Keratinocyte (primary cell): ENCODE results near the gene EPHA1. TPM values are rescaled to one million over a fixed set of nuclear protein-coding genes. Genes with fewer than 3 reads are reported as not detected.

Experiments used
- DNase-seq: peaks from one replicate; pipeline ENCODE4 v3.0.0-alpha.2; 2011; ENCODE audit warnings: low read depth, missing footprints, low spot score
- FAIRE-seq: peaks from 2 replicates; lab custom pipeline; 2011; peaks lifted over from hg19 to GRCh38; lab: Jason Lieb, UNC
- H2AFZ ChIP-seq: 2 replicates; pipeline ENCODE4 v1.6.0; 2012; ENCODE audit warnings: low read length, control low read depth, inconsistent platforms; ENCODE audit not compliant: control insufficient read depth
- H3K27ac ChIP-seq: 2 replicates; pipeline ENCODE4 v1.5.1; 2011; ENCODE audit warnings: low read length; ENCODE audit not compliant: control insufficient read depth, insufficient read depth
- H3K27me3 ChIP-seq: 3 replicates; pipeline ENCODE4 v1.6.0; 2011; ENCODE audit warnings: low read length; ENCODE audit not compliant: control insufficient read depth, insufficient read depth; ENCODE audit errors: extremely low read depth
- H3K36me3 ChIP-seq, 2 experiments: 2 replicates in 1 of 2; 3 replicates in 1 of 2; pipeline ENCODE4 v1.5.1; 2011; ENCODE audit warnings: low read length in 2 of 2, mild to moderate bottlenecking in 1 of 2; ENCODE audit not compliant: control insufficient read depth in 2 of 2, insufficient read depth in 2 of 2; ENCODE audit errors: extremely low read depth in 1 of 2
- H3K4me1 ChIP-seq: 3 replicates; pipeline ENCODE4 v1.5.1; 2011; ENCODE audit warnings: low read length; ENCODE audit not compliant: control insufficient read depth, insufficient read depth; ENCODE audit errors: extremely low read depth
- H3K4me2 ChIP-seq: 3 replicates; pipeline ENCODE4 v1.6.0; 2011; ENCODE audit warnings: low read depth, low read length; ENCODE audit not compliant: control insufficient read depth, insufficient read depth; ENCODE audit errors: extremely low read depth
- H3K4me3 ChIP-seq, 3 experiments: fragments of 200-600 bp in 1 of 3; sonication (generic) in 1 of 3; 2 replicates in 2 of 3; 3 replicates in 1 of 3; pipeline ENCODE4 v1.5.1; 2011 to 2016; ENCODE audit warnings: low read length in 3 of 3, mild to moderate bottlenecking in 3 of 3, control low read depth in 2 of 3, inconsistent platforms in 1 of 3, low read depth in 1 of 3, mixed read lengths in 1 of 3, mixed run types in 1 of 3, moderate library complexity in 1 of 3; ENCODE audit not compliant: control insufficient read depth in 2 of 3, insufficient read depth in 2 of 3; ENCODE audit errors: extremely low read depth in 1 of 3
- H3K79me2 ChIP-seq: 2 replicates; pipeline ENCODE4 v1.6.0; 2012; ENCODE audit warnings: low read length; ENCODE audit not compliant: control insufficient read depth, insufficient read depth
- H3K9ac ChIP-seq: 3 replicates; pipeline ENCODE4 v1.6.0; 2011; ENCODE audit warnings: low read length; ENCODE audit not compliant: control insufficient read depth, insufficient read depth; ENCODE audit errors: extremely low read depth
- H3K9me1 ChIP-seq: 3 replicates; pipeline ENCODE4 v1.6.0; 2011; ENCODE audit warnings: low read length; ENCODE audit not compliant: control insufficient read depth, insufficient read depth; ENCODE audit errors: extremely low read depth
- H3K9me3 ChIP-seq: 2 replicates; pipeline ENCODE4 v1.5.1; 2012; ENCODE audit warnings: low read depth, low read length; ENCODE audit not compliant: control insufficient read depth
- H4K20me1 ChIP-seq: 3 replicates; pipeline ENCODE4 v1.6.0; 2011; ENCODE audit warnings: low read length; ENCODE audit not compliant: control insufficient read depth, insufficient read depth; ENCODE audit errors: extremely low read depth
- CTCF ChIP-seq, 3 experiments: IDR thresholded peaks in 1 of 3; conservative IDR thresholded peaks in 1 of 3; optimal IDR thresholded peaks in 1 of 3; 2 replicates in 2 of 3; 3 replicates in 1 of 3; pipeline versions ENCODE3 to v1.5.1; 2011; ENCODE audit warnings: low read length in 3 of 3, mild to moderate bottlenecking in 3 of 3, moderate library complexity in 2 of 3, control low read depth in 1 of 3, inconsistent platforms in 1 of 3; ENCODE audit not compliant: insufficient read depth in 2 of 3; ENCODE audit errors: extremely low read depth in 1 of 3
- EZH2 ChIP-seq: IDR thresholded peaks from one replicate; pipeline ENCODE4 v1.6.1; 2012; ENCODE audit warnings: inconsistent platforms, mild to moderate bottlenecking, low read length, moderate library complexity
- dilution Hi-C: fragments of 300-500 bp; cut with MboI; formaldehyde crosslinking; loops from one replicate; pipeline ENCODE4 v1.7.0; 2020; ENCODE audit warnings: low sequenced_read_pairs; ENCODE audit not compliant: extremely low pct_ligation_motif_present
- polyA plus RNA-seq, 5 experiments: library from polyadenylated mRNA; depleted of rRNA in 3 of 5; stranded (reverse) in 3 of 5; stranded (forward) in 1 of 5; unstranded in 1 of 5; fragments of >200 nt; gene quantifications; 1 replicate in 1 of 5; 2 replicates in 3 of 5; 3 replicates in 1 of 5; pipeline versions ENCODE4 v1.2.1 to v1.2.3, GENCODE V29; 2011 to 2012; ENCODE audit warnings: missing spikeins in 2 of 5, low read depth in 1 of 5, low replicate concordance in 1 of 5

The EPHA1 gene
- polyA plus RNA-seq, 1 donor (not counting 4 experiments of a cell fraction or from before 2014, with no cell fraction given): 31.9 TPM

GRCh38 chr7:143437578-143437977 lies 28.9 kb upstream of the EPHA1 start:
- Histone ChIP-seq H3K9me3 (no peaks in the 10 kb centered on the region), H3K79me2 (no peaks in the 10 kb centered on the region), H4K20me1 (no peaks in the 10 kb centered on the region), H3K36me3 (no peaks in the 10 kb centered on the region), H3K9ac (no peak overlapping the region), H3K27ac (no peak overlapping the region), H2AFZ (no peak overlapping the region), H3K4me1 (peaks cover 18% of the 10 kb centered on the region), H3K9me1 (no peaks in the 10 kb centered on the region), H3K4me3 (no peak overlapping the region), H3K4me2 (no peak overlapping the region), H3K27me3 (no peaks in the 10 kb centered on the region)
- dilution Hi-C loops: no loop called here
- TF ChIP-seq CTCF (optimal IDR thresholded peaks at IDR 0.05 in 1 of 3, IDR thresholded peaks at IDR 0.05 in 1 of 3, conservative IDR thresholded peaks at IDR 0.05 in 1 of 3; ENCODE audit: extremely low read depth in 1 of 3, insufficient read depth in 2 of 3, low read length in 3 of 3): no peak
- TF ChIP-seq EZH2: no peak
- FAIRE-seq (no peak), DNase-seq (no peak)

- Histone ChIP-seq H3K9me1 (no peaks in the 10 kb centered on the region), H3K27me3 (no peaks in the 10 kb centered on the region), H3K36me3 (no peaks in the 10 kb centered on the region), H3K9me3 (no peaks in the 10 kb centered on the region), H4K20me1 (no peaks in the 10 kb centered on the region), H3K4me2 (no peak overlapping the region), H3K4me1 (peaks cover 18% of the 10 kb centered on the region), H3K27ac (no peak overlapping the region), H3K4me3 (no peak overlapping the region), H3K9ac (no peak overlapping the region), H3K79me2 (no peaks in the 10 kb centered on the region), H2AFZ (no peak overlapping the region)
- FAIRE-seq (no peak), DNase-seq (no peak)
- dilution Hi-C loops: no loop called here
- TF ChIP-seq EZH2: no peak
- no peak for TF ChIP-seq CTCF (optimal IDR thresholded peaks at IDR 0.05 in 1 of 3, IDR thresholded peaks at IDR 0.05 in 1 of 3, conservative IDR thresholded peaks at IDR 0.05 in 1 of 3; ENCODE audit: extremely low read depth in 1 of 3, insufficient read depth in 2 of 3, low read length in 3 of 3)
Measured at GRCh38 chr7:143436325-143436946, 27.8 kb upstream of the EPHA1 start.
